Epidermal melanocyte (primary cell): ENCODE measurements around the gene PARD6G.

Experiments
- DNase-seq: peaks from one replicate; pipeline ENCODE4 v3.0.0; 2011; ENCODE audit warnings: low spot score; ENCODE audit not compliant: insufficient read length

Gene PARD6G

DNA sequence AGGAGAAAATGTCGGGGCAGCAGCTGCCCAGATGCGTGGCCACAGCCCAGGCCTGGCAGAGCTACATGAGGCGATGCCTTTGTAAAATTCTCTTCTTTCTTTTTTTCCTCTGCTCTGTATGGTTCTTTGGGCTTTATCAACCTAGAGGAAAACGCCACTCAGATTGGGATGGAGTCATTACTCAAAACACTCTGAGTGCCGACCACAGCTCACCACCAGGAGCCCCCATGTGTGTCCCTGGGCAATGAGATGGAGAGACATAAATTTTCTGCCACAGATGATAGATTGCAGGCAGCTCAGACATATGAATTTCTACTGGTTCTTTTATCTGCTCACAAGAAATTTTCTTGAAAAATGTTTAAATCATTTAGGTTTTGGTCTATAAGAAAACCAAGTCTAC lies 56.0 kb downstream of the PARD6G start:
- DNase-seq = no peak

DNA sequence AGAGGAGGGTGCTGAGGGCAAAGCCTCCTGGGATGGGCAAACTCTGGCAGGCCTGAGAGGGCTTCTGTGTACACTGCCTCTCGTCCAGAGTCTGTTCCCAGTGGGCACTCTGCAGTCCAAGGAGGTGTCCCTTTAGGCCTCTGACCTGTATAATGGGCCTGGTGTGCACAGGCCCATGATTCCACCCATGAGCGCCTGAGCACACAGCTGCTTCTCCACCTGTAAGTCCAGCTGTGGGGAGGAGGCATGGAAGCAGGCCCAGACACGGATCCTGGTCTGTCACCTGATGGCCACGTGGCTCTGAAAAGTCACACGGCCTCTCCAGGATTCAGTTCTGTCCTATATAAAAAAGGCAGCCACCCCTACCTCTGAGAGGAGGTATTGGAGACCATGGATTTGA lies 57.0 kb downstream of the PARD6G start:
- DNase-seq = no peak

DNA sequence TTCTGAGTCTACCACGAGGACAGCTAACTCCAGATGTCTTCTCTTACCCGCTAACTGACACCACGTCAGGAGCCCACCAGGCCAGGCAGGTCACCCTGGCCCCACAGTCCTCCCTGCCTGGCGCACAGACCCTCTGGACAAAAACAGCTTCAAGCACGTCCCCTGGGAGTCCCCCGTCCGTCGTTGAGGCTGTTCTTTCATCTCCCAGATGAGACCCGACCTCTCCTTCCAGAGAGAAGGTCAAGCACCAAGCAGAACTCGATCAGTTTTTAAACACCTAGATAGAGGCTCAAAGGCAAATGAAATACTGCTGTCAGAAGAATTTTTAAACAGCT lies 57.8 kb downstream of the PARD6G start:
- DNase-seq = no peak

DNA sequence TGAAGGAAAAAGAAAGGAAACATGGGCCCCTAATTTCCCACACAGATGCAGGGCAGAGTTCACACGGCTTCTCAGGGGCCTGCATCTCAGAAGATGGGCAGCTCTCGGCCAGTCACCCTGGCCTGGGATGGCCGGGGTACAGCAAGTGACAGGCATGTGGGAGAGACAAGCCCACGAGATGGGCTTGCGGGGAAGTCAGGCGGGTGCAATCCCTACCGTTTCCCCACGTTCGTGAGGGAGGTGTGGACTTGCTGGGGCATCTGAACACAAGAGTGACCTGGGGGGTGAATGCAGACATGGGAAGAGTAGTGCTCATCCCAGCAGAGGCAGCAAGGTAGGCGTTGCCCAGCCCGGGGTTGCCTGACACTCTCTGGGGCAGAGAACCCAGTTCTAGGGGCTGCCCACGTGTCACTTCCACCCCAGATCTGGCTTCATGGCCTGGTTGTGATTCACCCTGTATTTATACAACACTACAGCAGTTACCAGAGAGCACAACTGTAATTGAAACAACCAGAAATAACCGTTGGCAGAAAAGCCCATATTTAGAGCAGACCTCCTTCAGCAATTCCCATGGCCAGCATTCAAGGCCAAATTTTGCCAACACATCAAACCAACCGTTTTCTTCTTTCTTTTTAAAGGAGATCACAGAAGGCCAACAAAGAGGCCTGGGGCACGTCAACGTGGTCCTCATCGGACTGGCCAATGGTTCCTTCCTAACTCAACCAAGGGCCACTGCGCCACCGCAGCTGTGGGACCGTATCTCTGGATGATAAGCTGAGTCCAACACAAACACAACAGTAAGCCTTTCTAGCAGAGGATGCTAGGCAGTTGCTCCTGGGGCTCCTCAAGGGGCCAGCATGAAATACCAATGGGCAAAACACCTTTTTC lies 58.4 kb downstream of the PARD6G start:
- DNase-seq = no peak

- no peak for DNase-seq
Observed at GRCh38 chr18:80187956-80188642, 59.2 kb downstream of the PARD6G start.

DNA sequence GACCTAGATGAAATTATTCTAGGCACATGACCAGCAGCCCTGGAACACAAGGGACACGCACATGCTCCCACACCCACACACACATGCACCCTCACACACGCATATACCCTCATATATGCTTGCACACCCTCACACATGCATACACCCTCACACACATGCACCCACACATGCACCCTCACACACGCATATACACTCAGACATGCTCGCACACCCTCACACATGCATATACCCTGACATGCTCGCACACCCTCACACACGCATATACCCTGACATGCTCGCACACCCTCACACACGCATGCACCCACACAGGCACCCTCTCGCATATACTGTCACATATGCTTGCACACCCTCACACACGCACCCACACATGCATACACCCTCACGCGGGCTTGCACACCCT lies 61.8 kb downstream of the PARD6G start:
- no peak for DNase-seq

GRCh38 chr18:80184243-80184772 lies 63.0 kb downstream of the PARD6G start:
- no peak for DNase-seq

DNA sequence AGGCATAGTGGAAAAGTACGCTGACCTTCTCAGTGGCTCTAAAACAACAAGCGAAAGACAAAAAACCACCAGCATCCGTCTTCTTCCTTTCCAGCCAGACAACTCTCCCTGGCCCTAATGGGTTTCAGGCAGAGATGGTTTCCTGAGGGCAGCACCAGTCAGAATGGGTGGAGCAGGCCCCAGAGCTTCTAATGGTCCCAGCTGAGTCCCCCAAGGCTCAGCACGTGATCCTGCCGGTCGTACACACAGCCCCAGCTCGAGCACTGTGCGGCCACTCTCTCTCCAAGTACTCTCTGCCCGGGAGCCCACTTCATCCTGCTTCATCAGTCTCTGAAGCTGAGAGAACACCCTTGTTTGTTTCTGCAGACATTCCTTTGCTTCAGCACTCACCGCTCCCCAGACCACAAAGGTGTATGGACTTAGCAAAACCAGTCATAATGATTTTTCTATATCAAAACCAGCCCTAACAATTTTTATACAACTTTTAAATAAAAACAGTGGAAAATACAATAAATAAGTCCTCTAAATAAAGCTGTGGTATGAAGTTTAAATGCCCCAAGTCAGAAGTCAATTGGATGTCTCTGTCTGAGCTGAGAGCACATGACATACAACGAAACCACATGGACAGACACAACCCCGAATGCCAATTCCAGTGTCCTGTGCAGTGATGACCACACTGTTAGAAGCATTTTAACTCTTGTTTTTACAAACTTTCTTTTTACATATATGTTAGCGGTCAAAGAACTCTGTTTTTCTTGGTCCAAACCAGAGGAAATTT lies 63.9 kb downstream of the PARD6G start:
- DNase-seq = peak; percentile 64

DNA sequence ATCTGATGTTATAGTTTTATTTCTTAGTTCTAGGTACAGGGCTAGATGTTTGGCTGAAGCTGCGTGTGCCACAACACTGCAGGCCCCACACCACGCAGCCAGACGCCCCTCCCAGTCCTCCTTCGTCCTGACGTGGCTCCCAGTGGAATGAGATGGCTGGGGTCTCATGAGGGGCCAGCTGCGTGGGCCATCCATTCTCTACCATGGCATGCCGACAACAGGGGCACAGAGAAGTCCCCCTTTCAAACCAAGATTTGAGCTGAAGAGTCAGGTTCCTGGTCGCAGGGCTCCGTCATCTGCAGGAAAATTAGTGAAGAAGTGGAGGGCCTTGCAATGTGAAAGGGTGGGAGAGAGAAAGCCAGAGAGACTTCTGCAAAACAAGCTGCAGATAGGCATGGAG lies 64.5 kb downstream of the PARD6G start:
- no peak for DNase-seq

DNA sequence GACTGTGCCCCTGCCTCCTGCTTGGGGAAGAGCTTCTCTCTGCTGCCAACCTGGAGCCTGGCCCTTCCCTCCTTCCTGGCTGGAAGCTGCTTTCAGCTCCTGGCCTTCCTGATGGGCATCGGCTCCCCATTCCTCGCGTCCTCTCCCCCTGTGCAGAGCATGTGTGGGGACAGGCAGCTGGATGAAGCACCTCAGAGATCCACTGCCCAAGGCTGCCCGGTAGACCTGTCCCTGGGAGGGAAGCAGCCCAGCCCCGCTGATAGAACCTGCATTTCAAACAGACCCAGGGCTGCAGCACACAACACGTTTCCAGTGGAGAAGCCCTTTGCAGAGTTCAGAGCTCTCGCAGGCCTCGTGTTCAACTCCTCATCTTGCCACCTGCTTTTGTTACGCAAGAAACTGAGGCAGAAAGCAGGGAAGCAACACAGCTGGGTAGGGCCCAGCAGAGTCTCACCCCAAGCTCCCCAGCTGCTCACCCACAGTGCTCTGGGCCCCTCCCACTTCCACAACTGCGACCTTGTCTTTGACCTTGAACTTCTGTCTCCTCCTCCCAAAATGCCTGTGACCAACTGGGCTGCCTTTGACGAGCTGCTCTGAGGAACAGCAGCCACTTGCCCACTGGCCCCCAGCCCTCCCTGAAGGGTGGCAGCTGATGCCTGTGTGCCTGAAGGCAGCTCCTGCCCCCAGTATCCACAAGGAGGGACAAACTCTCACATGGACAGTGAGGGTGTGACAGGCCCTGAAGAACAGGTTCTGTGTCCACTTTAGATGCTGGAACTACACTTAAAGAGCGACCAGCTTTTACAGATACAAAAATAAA lies 65.5 kb downstream of the PARD6G start:
- DNase-seq = no peak

GRCh38 chr18:80180778-80181564 lies 66.3 kb downstream of the PARD6G start:
- no peak for DNase-seq

DNA sequence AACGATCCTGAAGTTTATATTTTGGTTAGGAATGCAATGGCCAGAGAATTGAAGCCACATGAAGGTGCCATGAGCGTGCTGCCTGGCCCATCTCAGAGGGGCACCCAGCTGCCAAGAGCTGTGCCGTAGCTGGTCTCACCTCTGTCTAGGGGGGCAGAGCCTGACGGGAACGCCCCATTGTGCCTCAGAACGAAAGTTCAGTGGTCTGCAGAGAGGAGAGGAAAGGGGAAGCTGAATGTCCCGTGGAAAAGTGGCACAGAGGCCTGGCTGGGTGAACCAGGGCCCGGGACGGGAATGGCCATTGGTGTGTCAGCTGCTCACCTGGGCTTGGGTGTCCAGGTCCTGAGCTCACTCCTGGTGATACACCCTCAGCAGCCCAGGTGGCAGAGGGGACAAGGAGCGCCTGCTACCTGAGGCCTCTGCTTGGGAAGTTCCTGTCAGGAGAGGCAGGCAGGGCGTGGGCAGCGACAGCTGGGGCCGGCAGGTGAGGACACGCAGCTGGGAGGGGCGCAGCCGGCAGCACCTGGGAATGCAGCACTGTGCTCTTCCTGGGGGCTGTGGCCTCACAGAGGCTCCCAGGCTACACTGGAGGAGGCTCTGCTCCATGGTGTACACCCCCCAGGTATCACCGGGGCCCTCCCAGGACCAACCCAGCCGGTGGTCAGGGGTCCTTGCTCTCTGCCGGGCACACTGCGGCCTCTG lies 67.3 kb downstream of the PARD6G start:
- DNase-seq = no peak

- no peak for DNase-seq
Observed at GRCh38 chr18:80178935-80179818, 68.1 kb downstream of the PARD6G start.

- no peak for DNase-seq
Observed at GRCh38 chr18:80177128-80177527, 70.2 kb downstream of the PARD6G start.

GRCh38 chr18:80176334-80177073 lies 70.8 kb downstream of the PARD6G start:
- peak; percentile 59 for DNase-seq

- DNase-seq = no peak
Observed at GRCh38 chr18:80175451-80176204, 71.7 kb downstream of the PARD6G start.

DNA sequence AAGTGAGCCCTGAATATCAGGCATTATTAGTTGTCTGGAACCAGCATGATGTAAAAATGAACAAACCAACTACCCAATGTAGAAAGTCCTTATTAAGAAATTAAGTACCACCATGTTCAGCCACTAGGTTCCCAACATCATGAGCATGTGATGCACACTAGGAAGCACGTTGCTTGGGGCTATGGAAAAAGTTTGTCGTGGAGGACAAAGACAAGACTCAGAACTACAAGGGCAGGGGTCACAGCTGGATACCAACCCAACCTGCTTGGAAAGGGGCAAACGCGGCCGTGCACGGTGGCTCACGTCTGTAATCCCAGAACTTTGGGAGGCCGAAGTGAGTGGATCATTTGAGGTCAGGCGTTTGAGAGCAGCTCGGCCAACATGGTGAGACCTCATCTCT lies 74.3 kb downstream of the PARD6G start:
- no peak for DNase-seq
